Epidermal melanocyte (primary cell): Measurements from ENCODE around the gene ZDHHC5.
A peak's percentile ranks its signal among the peaks of the same experiment; 100 is the strongest.
"Not testable (repeated sequence)": the region's sequence is repeated elsewhere in the genome, so short reads cannot be mapped to it uniquely, and the experiment has no call there.

Experiments
- DNase-seq: peaks from one replicate; pipeline ENCODE4 v3.0.0; 2011; ENCODE audit warnings: low spot score; ENCODE audit not compliant: insufficient read length

The ZDHHC5 gene

GRCh38 chr11:57667117-57667735 is 688 bp upstream of the ZDHHC5 start:
- peak; percentile 90 for DNase-seq

DNA sequence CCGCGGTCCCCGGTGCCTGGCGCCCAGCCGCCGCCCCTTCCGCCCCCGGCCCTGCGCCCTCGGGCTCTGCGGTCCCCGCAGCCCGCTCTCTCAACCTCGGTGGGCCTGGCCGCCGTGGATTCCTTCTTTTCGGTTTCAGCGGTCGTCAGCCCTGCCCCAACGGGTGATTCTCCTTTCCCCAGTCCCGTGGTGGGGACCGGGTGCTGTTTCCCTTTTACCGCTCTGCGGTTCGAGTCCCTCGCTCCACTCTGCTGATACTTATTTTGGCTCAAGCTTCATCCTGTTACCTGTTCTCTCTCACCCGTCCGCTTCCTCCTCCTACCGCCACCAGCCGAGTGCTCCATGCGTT is 494 bp downstream of the ZDHHC5 start:
- DNase-seq, result no peak

DNA sequence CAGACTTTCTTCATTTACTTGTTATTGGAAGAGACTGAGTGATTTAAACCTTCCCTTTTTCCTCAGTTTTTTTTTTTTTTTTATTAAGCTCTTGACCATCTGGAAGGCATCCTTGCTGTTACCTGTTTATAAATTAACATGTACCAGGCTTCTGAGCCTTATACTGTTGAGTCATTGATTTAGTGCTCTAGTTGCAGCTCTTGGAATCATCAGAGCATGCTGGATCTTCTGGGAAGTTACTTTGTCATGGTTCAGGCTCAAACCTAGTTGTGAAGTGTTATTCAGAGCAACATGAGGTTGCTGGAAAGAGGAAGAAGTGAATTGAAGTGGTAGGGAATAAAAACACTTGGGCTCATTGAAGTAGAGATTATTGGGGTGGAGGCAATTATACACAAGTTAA is 6.3 kb downstream of the ZDHHC5 start:
- DNase-seq, result no peak

DNA sequence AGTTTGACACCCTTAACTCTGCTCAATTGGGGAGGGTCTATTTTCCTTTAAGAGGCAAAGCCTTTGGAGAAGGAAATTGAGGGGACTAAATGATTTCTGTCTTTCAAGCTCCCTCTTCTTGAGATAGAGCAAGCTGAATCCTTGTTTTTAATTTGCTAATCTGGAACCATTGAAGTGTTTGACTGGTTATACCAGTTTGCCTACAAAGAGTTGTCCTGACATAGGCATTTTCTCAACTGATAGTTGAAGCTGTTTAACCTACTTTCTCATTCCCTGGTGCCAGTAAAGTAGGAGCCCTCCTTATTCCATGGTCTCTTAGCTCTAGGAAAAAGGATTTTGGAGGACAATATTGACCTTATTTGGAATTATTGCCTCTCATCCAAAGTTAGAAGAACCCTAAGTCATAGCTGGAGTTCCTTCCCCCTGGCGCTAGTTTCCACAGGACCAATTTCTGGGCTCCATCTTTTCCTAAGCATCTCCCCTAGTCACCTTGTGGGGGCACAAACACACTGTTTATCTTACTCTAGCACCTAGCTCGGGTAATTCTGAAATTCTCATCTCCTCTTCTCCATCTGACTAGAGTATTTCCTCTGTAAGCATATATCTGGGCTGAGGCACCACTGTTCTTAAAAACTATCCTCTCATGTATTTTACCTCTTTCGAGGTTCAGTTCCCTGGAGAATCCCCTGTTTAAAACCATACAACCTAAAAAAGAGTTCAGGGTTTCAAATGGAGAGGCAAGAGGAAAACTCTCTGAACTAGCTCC is 7.4 kb downstream of the ZDHHC5 start:
- DNase-seq, result no peak

- no peak for DNase-seq
Observed at GRCh38 chr11:57679396-57679795, 11.5 kb downstream of the ZDHHC5 start.

DNA sequence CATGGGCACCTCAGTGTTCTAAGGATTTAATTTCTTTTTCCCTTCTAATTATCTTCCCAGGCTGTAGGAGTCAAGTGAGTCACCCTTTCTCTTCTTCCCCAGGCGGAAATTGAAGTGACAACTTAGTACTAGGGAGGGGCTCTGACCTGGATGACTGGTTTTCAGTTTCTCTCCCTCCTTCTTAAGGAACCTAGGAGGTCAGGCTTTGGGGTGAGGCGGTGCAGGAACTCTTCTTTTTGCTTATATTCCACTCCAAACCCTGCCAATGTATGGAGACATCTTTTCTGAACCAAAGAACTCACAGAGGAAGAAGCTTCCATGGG is 12.6 kb downstream of the ZDHHC5 start:
- DNase-seq, result no peak

- DNase-seq, result no peak
Observed at GRCh38 chr11:57681168-57681567, 13.3 kb downstream of the ZDHHC5 start.

- not testable (repeated sequence) for DNase-seq
Observed at GRCh38 chr11:57690474-57690873, 22.6 kb downstream of the ZDHHC5 start.

GRCh38 chr11:57698843-57699365 is 31.0 kb downstream of the ZDHHC5 start:
- DNase-seq, result no peak

DNA sequence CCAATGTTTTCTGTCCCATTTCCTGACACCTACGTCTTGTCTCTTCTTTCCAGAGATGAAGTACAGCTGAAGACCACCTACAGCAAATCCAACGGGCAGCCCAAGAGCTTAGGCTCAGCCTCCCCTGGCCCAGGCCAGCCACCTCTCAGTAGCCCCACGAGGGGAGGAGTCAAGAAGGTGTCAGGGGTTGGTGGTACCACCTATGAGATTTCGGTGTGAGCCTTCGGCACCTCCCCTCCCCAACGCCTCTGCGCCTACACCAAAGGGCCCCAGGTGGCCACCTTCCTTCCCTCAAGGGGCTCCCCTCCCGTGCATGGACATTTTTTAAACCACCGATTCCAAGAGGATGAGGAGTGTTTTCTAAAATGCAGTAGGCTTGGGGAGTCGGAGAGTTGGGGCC is 31.9 kb downstream of the ZDHHC5 start:
- no peak for DNase-seq

DNA sequence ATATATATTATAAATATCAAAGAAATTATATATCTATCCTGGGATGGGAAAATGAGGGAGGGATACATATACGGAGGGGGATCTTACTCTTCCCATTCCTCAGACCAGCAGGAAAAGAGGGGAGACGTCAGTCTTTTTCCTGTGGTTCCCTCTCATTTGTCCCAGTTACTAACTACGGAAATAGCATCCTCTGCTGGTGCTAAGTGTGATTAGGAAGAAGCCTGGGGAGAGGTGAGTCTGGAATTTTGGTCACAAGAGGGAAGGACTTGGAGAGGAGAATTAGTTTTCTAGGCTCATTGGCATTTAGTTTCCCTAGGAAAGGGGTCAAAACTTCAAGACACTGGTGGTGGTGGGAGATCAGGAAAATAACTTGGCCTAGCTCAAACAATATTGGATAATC is 32.5 kb downstream of the ZDHHC5 start:
- DNase-seq, result no peak

DNA sequence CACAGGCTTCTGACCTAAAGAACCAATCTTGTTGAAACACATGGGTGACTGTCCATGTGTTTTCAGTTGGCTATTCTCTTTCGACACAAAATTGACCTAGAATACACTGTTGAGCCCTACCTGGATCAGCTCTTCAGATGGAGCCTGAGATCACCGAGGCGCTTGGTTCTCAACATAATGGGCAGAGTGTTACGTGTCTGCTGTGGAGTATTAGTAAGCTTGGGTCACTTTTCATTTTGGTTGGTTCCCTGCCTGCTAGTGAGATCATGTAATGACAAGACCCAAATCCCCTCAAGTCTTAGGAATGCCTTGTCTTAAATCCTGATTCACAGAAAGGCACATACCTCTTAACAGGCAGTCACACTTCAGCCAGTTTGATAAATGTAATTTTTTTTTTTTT is 35.4 kb downstream of the ZDHHC5 start:
- DNase-seq, result no peak

DNA sequence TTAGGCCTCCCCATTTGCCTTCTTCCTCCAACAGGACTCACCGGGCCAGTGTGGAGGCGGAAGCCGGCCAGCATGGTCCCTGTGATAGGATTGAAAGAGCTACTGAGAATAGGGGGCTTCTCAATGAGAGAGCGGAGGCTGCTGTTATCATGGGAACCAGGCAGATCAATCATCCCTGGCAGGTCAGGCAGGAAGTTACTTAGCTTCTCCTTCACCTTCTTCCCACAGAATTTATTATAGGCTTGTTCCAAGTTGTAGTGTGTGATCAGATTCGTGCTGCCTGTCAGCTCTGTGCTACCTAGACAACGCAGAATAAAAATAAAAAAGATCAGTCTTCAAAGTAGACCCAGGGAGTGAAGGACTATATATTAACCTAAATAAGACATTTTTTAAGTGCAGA is 37.0 kb downstream of the ZDHHC5 start:
- DNase-seq, result no peak

DNA sequence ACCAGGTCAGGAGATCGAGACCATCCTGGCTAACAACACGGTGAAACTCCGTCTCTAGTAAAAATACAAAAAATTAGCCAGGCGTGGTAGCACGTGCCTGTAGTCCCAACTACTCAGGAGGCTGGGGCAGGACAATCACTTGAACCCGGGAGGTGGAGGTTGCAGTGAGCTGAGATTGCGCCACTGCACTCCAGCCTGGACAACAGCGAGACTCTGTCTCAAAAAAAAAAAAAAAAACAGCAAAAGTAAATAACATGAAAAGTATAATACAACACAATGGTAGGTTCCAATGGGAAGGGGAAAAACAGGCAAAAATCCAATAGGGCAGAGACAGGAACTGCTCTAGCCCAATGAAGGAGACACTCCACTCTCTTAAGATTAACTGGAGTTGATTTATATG is 37.5 kb downstream of the ZDHHC5 start:
- DNase-seq, result not testable (repeated sequence)

GRCh38 chr11:57709802-57710367 is 42.0 kb downstream of the ZDHHC5 start:
- no peak for DNase-seq

- peak; percentile 20 for DNase-seq
Observed at GRCh38 chr11:57711414-57712255, 43.7 kb downstream of the ZDHHC5 start, which contains the start of gene MED19. Gene MED19 (minus strand): TSS chr11:57712215. CDS start chr11:57712179, 36 bp downstream.

- peak; percentile 95 for DNase-seq
Observed at GRCh38 chr11:57712256-57713150, 44.6 kb downstream of the ZDHHC5 start, which contains the start of gene TMX2. Gene TMX2 (plus strand): TSS chr11:57712593. CDS start chr11:57712619, 26 bp downstream.

- DNase-seq, result no peak
Observed at GRCh38 chr11:57713835-57714234, 45.9 kb downstream of the ZDHHC5 start.

GRCh38 chr11:57716726-57717125 is 48.8 kb downstream of the ZDHHC5 start:
- DNase-seq, result not testable (repeated sequence)

DNA sequence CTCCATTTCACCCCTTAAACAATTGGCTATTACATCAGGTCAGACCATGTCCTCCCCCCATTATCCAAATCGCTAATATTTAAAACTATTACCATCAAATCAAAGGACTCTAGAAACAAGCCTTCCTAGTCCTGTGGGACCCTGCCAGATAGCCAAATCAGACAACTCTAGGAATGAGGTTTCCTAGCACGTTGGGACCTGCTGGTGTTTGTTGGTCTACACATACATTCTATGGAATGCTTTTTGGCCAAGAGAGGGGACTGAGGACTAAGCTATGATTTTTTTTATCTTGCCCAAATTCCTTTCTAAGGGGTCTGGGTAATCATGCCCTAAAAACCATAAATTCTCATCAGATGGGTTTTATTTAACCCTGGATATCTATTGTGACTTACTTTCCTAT is 59.3 kb downstream of the ZDHHC5 start:
- no peak for DNase-seq

DNA sequence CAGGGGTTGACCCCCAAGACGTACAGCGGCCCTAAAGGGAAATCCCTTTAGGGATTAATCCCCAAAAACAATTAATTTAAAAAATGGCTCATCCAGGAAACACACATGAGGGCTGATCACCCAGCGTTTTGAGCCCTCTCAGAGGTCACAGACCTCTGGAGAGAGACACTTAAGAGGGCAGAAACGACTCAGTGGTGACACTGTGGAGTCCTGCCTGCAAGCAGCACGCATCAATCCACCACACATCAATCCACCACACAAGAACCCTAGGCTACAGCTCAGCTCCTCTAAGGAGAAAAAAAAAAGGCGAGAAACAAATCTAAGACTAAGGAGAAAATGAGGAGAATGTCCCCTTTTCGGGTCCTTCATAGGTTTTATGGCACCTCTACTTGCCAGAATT is 60.9 kb downstream of the ZDHHC5 start:
- DNase-seq, result no peak
